Measurements from ENCODE around the gene ATP2B3.

ATP2B3 gene

GRCh38 chrX:153475271-153475670 is 42.2 kb upstream of the ATP2B3 start:
- H3K4me3 ChIP-seq (ENCODE audit: low read depth, low read length, poor library complexity, severe bottlenecking), result peak overlapping the region; percentile 29
- no peaks in the 10 kb centered on the region for H4K20me1 ChIP-seq (ENCODE audit: insufficient read depth, low read length)
- no peaks in the 10 kb centered on the region for H3K9me2 ChIP-seq (ENCODE audit: low read depth, low read length)
- TF ChIP-seq, protein P1, sequence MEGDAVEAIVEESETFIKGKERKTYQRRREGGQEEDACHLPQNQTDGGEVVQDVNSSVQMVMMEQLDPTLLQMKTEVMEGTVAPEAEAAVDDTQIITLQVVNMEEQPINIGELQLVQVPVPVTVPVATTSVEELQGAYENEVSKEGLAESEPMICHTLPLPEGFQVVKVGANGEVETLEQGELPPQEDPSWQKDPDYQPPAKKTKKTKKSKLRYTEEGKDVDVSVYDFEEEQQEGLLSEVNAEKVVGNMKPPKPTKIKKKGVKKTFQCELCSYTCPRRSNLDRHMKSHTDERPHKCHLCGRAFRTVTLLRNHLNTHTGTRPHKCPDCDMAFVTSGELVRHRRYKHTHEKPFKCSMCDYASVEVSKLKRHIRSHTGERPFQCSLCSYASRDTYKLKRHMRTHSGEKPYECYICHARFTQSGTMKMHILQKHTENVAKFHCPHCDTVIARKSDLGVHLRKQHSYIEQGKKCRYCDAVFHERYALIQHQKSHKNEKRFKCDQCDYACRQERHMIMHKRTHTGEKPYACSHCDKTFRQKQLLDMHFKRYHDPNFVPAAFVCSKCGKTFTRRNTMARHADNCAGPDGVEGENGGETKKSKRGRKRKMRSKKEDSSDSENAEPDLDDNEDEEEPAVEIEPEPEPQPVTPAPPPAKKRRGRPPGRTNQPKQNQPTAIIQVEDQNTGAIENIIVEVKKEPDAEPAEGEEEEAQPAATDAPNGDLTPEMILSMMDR (IDR thresholded peaks at IDR 0.05; ENCODE audit: low read length), result no peak
- no peak for TF ChIP-seq EZH2 (IDR thresholded peaks at IDR 0.05; ENCODE audit: borderline replicate concordance, low read length)
- H3K9me3 ChIP-seq (ENCODE audit: low read length), result no peaks in the 10 kb centered on the region
- H3K79me2 ChIP-seq (ENCODE audit: insufficient read depth, low read length), result no peaks in the 10 kb centered on the region
- H3K27me3 ChIP-seq (ENCODE audit: insufficient read depth, low read length), result no peaks in the 10 kb centered on the region
- H3K9ac ChIP-seq (ENCODE audit: low read length), result no peak overlapping the region; the same call in 1 of the 2 replicates
- peak overlapping the region; percentile 44; the same call in 1 of the 2 replicates for H3K4me2 ChIP-seq (ENCODE audit: low read length)
- H2AFZ ChIP-seq (ENCODE audit: low read length), result no peak overlapping the region
- H3K27ac ChIP-seq (ENCODE audit: low read depth, low read length, poor library complexity, severe bottlenecking), result no peak overlapping the region
- H3F3A ChIP-seq (ENCODE audit: insufficient read depth, low read length), result no peaks in the 10 kb centered on the region
- no peaks in the 10 kb centered on the region for H3K36me3 ChIP-seq (ENCODE audit: insufficient read depth, low read length)
- H3K4me1 ChIP-seq (ENCODE audit: insufficient read depth, low read length, severe bottlenecking), result peaks cover 11% of the 10 kb centered on the region

GRCh38 chrX:153475751-153476281 is 41.6 kb upstream of the ATP2B3 start:
- Histone ChIP-seq H3K9ac (ENCODE audit: low read length) (no peak overlapping the region), H3K27ac (ENCODE audit: low read depth, low read length, poor library complexity, severe bottlenecking) (no peak overlapping the region)

GRCh38 chrX:153476666-153477363 is 40.6 kb upstream of the ATP2B3 start:
- Histone ChIP-seq H3K27ac (ENCODE audit: low read depth, low read length, poor library complexity, severe bottlenecking) (no peak overlapping the region), H3K4me2 (ENCODE audit: low read length) (no peak overlapping the region), H3K4me1 (ENCODE audit: insufficient read depth, low read length, severe bottlenecking) (peaks cover 11% of the 10 kb centered on the region), H2AFZ (ENCODE audit: low read length) (no peak overlapping the region), H3K79me2 (ENCODE audit: insufficient read depth, low read length) (no peaks in the 10 kb centered on the region), H3K9me2 (ENCODE audit: low read depth, low read length) (no peaks in the 10 kb centered on the region), H3F3A (ENCODE audit: insufficient read depth, low read length) (no peaks in the 10 kb centered on the region), H4K20me1 (ENCODE audit: insufficient read depth, low read length) (no peaks in the 10 kb centered on the region), H3K27me3 (ENCODE audit: insufficient read depth, low read length) (no peaks in the 10 kb centered on the region), H3K9ac (ENCODE audit: low read length) (no peak overlapping the region), H3K4me3 (ENCODE audit: low read depth, low read length, poor library complexity, severe bottlenecking) (no peak overlapping the region), H3K9me3 (ENCODE audit: low read length) (no peaks in the 10 kb centered on the region), H3K36me3 (ENCODE audit: insufficient read depth, low read length) (no peaks in the 10 kb centered on the region)
- TF ChIP-seq, protein P1 (IDR thresholded peaks at IDR 0.05; ENCODE audit: low read length), result no peak
- no peak for TF ChIP-seq EZH2 (IDR thresholded peaks at IDR 0.05; ENCODE audit: borderline replicate concordance, low read length)

More at GRCh38 chrX:153475751-153476281, 41.6 kb upstream of the ATP2B3 start:
- no peaks in the 10 kb centered on the region for H3K9me3 ChIP-seq (ENCODE audit: low read length)
- H3K9me2 ChIP-seq (ENCODE audit: low read depth, low read length), result no peaks in the 10 kb centered on the region
- TF ChIP-seq, protein P1 (IDR thresholded peaks at IDR 0.05; ENCODE audit: low read length), result no peak
- no peak for TF ChIP-seq EZH2 (IDR thresholded peaks at IDR 0.05; ENCODE audit: borderline replicate concordance, low read length)
- no peaks in the 10 kb centered on the region for H3F3A ChIP-seq (ENCODE audit: insufficient read depth, low read length)
- H3K4me3 ChIP-seq (ENCODE audit: low read depth, low read length, poor library complexity, severe bottlenecking), result no peak overlapping the region
- H3K4me2 ChIP-seq (ENCODE audit: low read length), result no peak overlapping the region
- H3K79me2 ChIP-seq (ENCODE audit: insufficient read depth, low read length), result no peaks in the 10 kb centered on the region
- no peak overlapping the region for H2AFZ ChIP-seq (ENCODE audit: low read length)
- H3K27me3 ChIP-seq (ENCODE audit: insufficient read depth, low read length), result no peaks in the 10 kb centered on the region
- H3K36me3 ChIP-seq (ENCODE audit: insufficient read depth, low read length), result no peaks in the 10 kb centered on the region
- peaks cover 11% of the 10 kb centered on the region for H3K4me1 ChIP-seq (ENCODE audit: insufficient read depth, low read length, severe bottlenecking)
- no peaks in the 10 kb centered on the region for H4K20me1 ChIP-seq (ENCODE audit: insufficient read depth, low read length)

Data from OCI-LY1 (cell line).